ENCODE measurements around the gene KIF3C. TPM values are rescaled to one million over a fixed set of nuclear protein-coding genes. Genes with fewer than 3 reads are reported as not detected.

Gene KIF3C
- total and polyA plus RNA-seq, 2 donors (not counting 1 experiment from before 2014, with no cell fraction given): 9.7 to 13.0 TPM

DNA sequence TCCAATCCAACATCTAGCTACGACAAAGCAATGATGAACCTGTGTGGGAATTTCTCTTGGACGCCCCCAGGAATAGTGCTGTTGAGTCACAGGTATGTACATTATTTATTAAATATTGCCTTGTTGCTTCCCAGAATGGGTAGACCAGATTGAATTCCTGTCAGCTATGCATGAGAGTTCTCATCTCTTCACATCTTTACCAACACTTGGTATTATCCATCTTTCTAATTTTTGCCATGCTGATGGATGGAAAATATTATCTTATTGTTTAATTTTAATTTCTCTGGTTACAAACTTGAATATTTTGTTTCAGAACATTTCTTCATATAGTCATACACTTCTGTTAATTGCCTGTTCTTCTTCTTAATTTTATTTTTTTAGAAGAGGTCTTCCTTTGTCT is 42.0 kb upstream of the KIF3C start:
- no peaks in the 10 kb centered on the region for H3K27me3 ChIP-seq (ENCODE audit: control insufficient read depth, insufficient read depth, low read length)
- no peaks in the 10 kb centered on the region for H3K36me3 ChIP-seq (ENCODE audit: control insufficient read depth, insufficient read depth, low read length)
- no peaks in the 10 kb centered on the region for H3K79me2 ChIP-seq (ENCODE audit: control insufficient read depth, insufficient read depth, low read length)
- H3K4me2 ChIP-seq (ENCODE audit: extremely low read depth, insufficient read depth, low read length): no peak overlapping the region
- no peak for TF ChIP-seq EZH2 (IDR thresholded peaks at IDR 0.05; ENCODE audit: low read length, missing control alignments)
- TF ChIP-seq, protein P1, sequence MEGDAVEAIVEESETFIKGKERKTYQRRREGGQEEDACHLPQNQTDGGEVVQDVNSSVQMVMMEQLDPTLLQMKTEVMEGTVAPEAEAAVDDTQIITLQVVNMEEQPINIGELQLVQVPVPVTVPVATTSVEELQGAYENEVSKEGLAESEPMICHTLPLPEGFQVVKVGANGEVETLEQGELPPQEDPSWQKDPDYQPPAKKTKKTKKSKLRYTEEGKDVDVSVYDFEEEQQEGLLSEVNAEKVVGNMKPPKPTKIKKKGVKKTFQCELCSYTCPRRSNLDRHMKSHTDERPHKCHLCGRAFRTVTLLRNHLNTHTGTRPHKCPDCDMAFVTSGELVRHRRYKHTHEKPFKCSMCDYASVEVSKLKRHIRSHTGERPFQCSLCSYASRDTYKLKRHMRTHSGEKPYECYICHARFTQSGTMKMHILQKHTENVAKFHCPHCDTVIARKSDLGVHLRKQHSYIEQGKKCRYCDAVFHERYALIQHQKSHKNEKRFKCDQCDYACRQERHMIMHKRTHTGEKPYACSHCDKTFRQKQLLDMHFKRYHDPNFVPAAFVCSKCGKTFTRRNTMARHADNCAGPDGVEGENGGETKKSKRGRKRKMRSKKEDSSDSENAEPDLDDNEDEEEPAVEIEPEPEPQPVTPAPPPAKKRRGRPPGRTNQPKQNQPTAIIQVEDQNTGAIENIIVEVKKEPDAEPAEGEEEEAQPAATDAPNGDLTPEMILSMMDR (conservative IDR thresholded peaks at IDR 0.05 in 1 of 2, IDR thresholded peaks at IDR 0.05 in 1 of 2; ENCODE audit: low read depth in 1 of 2, low read length in 2 of 2): no peak
- no peak overlapping the region for H2AFZ ChIP-seq (ENCODE audit: low read length)
- H3K9me3 ChIP-seq (ENCODE audit: control insufficient read depth, insufficient read depth, low read depth, low read length): no peaks in the 10 kb centered on the region
- no peak for DNase-seq (ENCODE audit: low read depth in 2 of 2)
- H3K27ac ChIP-seq (ENCODE audit: insufficient read depth, low read length): no peak overlapping the region
- no peaks in the 10 kb centered on the region for H4K20me1 ChIP-seq (ENCODE audit: control insufficient read depth, extremely low read depth, insufficient read depth, low read length)
- H3K9ac ChIP-seq (ENCODE audit: insufficient read depth, low read length): no peak overlapping the region
- H3K4me3 ChIP-seq (replicated peaks in 1 of 4; ENCODE audit: control extremely low read depth in 1 of 4, insufficient read depth in 1 of 4, low read depth in 3 of 4, low read length in 4 of 4): no peak overlapping the region
- no peaks in the 10 kb centered on the region for H3K4me1 ChIP-seq (ENCODE audit: control insufficient read depth, extremely low read depth, insufficient read depth, low read length)

DNA sequence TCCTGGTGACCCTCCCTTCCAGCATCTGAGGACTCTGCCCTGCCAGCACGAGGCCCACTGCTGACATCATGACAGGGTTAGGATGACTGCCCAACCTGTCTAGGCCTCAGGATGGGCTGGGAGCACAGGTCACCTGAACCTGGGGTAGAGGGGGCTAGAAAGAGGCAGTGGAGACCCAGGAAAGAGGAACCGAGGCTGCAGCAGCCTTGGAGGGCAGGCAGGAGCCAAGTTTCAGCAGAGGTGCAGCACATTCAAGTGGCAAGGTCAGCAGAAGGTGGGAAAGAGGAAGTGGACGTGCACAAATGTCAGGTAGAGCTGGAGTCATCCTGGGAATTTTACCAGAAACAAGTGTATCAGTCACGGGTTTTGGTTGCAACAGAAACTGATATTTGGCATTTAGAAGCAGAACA is 37.9 kb upstream of the KIF3C start:
- Histone ChIP-seq H3K36me3 (ENCODE audit: control insufficient read depth, insufficient read depth, low read length) (no peaks in the 10 kb centered on the region), H3K9ac (ENCODE audit: insufficient read depth, low read length) (no peak overlapping the region), H3K4me1 (ENCODE audit: control insufficient read depth, extremely low read depth, insufficient read depth, low read length) (peaks cover 14% of the 10 kb centered on the region), H4K20me1 (ENCODE audit: control insufficient read depth, extremely low read depth, insufficient read depth, low read length) (no peaks in the 10 kb centered on the region), H3K27me3 (ENCODE audit: control insufficient read depth, insufficient read depth, low read length) (no peaks in the 10 kb centered on the region), H3K4me3 (replicated peaks in 1 of 4; ENCODE audit: control extremely low read depth in 1 of 4, insufficient read depth in 1 of 4, low read depth in 3 of 4, low read length in 4 of 4) (no peak overlapping the region), H2AFZ (ENCODE audit: low read length) (no peak overlapping the region), H3K4me2 (ENCODE audit: extremely low read depth, insufficient read depth, low read length) (no peak overlapping the region), H3K9me3 (ENCODE audit: control insufficient read depth, insufficient read depth, low read depth, low read length) (no peaks in the 10 kb centered on the region), H3K79me2 (ENCODE audit: control insufficient read depth, insufficient read depth, low read length) (no peaks in the 10 kb centered on the region), H3K27ac (ENCODE audit: insufficient read depth, low read length) (no peak overlapping the region)
- TF ChIP-seq, protein P1 (conservative IDR thresholded peaks at IDR 0.05 in 1 of 2, IDR thresholded peaks at IDR 0.05 in 1 of 2; ENCODE audit: low read depth in 1 of 2, low read length in 2 of 2): no peak
- no peak for TF ChIP-seq EZH2 (IDR thresholded peaks at IDR 0.05; ENCODE audit: low read length, missing control alignments)
- DNase-seq (ENCODE audit: low read depth in 2 of 2): no peak

DNA sequence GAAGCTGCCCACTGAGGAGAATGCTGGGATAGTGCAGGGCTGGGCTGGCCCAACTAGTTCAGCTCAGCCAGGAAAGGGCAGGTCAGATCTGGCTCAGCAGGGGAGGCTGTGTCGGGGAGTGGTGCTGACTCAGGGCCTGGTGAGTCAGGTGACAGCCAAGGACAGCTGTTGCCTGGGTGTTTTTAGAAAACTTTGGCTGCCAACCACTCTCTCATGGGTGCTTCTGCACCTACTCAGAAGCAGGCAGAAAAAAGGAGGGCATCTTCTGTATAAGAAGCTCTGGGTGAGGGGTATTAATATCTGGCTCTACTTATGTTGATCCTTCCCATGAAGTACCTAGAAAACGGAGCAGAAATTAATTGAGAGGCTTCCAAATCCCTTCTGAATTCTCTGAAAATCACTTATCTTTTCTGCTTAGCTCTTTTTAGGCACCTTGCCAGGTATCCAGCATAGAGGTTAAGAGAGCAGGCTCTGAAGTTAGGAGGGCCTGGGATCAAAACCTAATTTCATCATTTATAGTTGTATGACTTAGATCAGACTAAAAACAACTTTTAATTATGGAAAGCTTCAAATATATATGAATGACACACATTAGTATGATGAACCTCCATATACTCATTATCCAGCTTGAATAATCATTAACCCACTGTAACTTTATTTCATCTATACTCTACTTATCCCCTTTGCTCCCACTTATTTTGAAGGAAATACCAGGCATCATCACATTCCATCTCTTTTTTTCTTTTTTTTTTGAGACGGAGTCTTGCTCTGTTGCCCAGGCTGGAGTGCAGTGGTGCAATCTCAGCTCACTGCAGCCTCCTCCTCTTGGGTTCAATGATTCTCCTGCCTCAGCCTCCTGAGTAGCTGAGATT is 36.1 kb upstream of the KIF3C start:
- TF ChIP-seq, protein P1 (conservative IDR thresholded peaks at IDR 0.05 in 1 of 2, IDR thresholded peaks at IDR 0.05 in 1 of 2; ENCODE audit: low read depth in 1 of 2, low read length in 2 of 2): no peak
- TF ChIP-seq EZH2 (IDR thresholded peaks at IDR 0.05; ENCODE audit: low read length, missing control alignments): no peak
- Histone ChIP-seq H3K4me3 (replicated peaks in 1 of 4; ENCODE audit: control extremely low read depth in 1 of 4, insufficient read depth in 1 of 4, low read depth in 3 of 4, low read length in 4 of 4) (no peak overlapping the region), H3K36me3 (ENCODE audit: control insufficient read depth, insufficient read depth, low read length) (no peaks in the 10 kb centered on the region), H3K4me2 (ENCODE audit: extremely low read depth, insufficient read depth, low read length) (no peak overlapping the region), H3K9ac (ENCODE audit: insufficient read depth, low read length) (no peak overlapping the region), H3K9me3 (ENCODE audit: control insufficient read depth, insufficient read depth, low read depth, low read length) (no peaks in the 10 kb centered on the region), H3K4me1 (ENCODE audit: control insufficient read depth, extremely low read depth, insufficient read depth, low read length) (peaks cover 14% of the 10 kb centered on the region), H3K27me3 (ENCODE audit: control insufficient read depth, insufficient read depth, low read length) (no peaks in the 10 kb centered on the region), H3K79me2 (ENCODE audit: control insufficient read depth, insufficient read depth, low read length) (no peaks in the 10 kb centered on the region), H3K27ac (ENCODE audit: insufficient read depth, low read length) (peak overlapping the region; percentile 57), H2AFZ (ENCODE audit: low read length) (no peak overlapping the region), H4K20me1 (ENCODE audit: control insufficient read depth, extremely low read depth, insufficient read depth, low read length) (no peaks in the 10 kb centered on the region)
- peak; percentile 89 for DNase-seq (ENCODE audit: low read depth in 2 of 2)

Measured in fibroblast of lung (primary cell).